GM12892 (cell line): ENCODE results near the gene CNTNAP3B. TPM values are rescaled to one million over a fixed set of nuclear protein-coding genes. Genes with fewer than 3 reads are reported as not detected.
"Not testable (repeated sequence)": the region's sequence is repeated elsewhere in the genome, so short reads cannot be mapped to it uniquely, and the experiment has no call there.

Experiments used
- DNase-seq: peaks from one replicate; pipeline ENCODE4 v3.0.0; 2011; ENCODE audit not compliant: insufficient read length
- FAIRE-seq: peaks from 2 replicates; lab custom pipeline; 2011; peaks lifted over from hg19 to GRCh38; lab: Jason Lieb, UNC
- polyA plus RNA-seq: library from polyadenylated mRNA; unstranded; fragments of >200 nt; gene quantifications from one replicate; pipeline ENCODE4 v1.2.1, GENCODE V29; 2012; ENCODE audit warnings: missing spikeins, inconsistent platforms; ENCODE audit not compliant: missing spikeins

Gene CNTNAP3B
- 0.04 TPM for polyA plus RNA-seq

DNA sequence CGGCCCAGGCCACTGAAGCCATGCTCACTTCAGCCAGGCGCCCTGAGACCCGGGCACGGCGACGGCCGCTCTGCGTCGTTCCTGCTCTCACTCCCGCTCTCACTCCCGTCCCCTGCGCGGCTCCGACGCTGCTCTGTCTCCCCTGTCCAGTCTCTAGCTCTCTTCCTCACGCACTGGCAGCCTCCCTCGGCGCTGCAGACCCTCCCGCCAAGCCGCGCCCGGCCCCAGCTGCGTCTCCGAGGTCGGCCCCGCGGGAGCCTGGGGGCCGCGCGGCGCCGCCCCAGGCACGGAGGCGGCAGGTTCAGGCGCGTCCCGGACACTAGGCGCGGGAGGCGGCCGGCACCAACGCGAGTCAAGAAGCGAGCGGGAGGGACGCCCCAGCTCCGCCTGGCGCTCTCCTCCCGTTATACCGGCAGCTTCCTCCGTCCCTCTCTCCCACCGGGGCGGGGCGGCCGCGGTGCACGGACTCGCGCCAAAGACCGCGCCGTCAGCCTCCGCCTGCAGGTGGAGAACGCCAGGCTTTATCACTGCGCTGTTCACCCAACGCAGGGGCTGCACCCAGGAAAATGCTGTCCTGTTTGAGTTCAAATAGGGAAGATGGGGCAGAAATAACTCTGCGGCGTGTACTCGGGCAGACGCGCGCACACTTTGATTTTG lies at the start of gene CNTNAP3B:
Gene CNTNAP3B, minus strand, starts transcription at position 354 of the 657 bp plus-strand sequence. Its CDS starts 332 bp downstream, at position 22.
- not testable (repeated sequence) for FAIRE-seq, DNase-seq

DNA sequence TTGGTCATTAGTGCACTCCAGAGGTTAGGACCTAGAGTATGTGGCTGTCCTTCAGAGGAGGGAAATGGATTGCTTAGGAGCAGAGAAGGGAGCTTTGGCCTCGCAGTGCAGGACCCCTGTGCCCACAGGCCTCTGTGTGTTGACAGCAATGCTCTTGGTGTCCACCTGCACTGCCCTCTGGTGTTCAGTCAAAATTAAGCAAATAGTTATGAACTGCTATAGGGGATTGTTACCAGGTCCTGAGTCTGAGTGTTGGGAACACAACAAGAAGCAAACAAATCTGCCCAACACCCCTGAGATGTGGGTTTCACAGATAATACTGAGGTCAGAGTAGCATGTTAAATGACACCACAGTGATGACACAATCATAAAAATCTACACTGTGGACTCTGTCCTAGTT lies 31.1 kb upstream of the CNTNAP3B start:
- FAIRE-seq, DNase-seq: not testable (repeated sequence)

DNA sequence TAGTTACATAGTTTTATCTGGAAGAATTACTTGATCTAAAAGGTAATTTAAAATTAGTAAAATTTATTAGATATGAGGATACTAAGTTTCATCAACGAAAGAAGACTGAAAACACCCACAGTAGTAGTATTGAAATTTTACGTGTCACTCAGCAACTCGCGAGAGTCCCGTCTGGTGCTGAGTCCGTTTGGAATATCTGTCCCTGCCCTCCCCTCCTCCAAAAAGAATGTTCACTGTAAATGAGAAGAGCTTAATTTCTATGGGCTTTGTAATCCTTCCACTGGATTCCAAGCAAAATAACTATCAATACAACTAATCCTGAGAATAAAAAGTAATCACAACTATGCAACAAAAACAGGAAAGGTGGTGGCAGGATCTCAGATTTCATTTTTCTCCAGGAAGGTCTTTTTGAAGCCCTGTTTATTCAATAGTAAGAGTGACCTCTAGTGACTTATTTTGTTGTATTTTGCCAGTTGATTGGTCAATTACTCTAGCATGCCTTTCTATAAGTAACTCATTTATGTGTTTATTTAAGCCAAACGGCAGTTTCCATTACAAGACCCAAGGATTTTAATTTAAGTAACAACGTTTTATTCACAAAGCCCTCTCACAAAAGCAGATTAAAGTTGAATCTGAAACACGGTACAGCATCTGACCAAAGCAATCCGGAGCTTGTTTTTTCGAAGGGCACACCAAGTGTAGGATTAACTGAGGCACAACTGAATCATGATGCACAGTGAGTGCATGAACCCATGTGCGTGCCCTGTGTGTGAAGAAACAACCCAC lies 2.0 kb downstream of the CNTNAP3B start:
- not testable (repeated sequence) for FAIRE-seq, DNase-seq

DNA sequence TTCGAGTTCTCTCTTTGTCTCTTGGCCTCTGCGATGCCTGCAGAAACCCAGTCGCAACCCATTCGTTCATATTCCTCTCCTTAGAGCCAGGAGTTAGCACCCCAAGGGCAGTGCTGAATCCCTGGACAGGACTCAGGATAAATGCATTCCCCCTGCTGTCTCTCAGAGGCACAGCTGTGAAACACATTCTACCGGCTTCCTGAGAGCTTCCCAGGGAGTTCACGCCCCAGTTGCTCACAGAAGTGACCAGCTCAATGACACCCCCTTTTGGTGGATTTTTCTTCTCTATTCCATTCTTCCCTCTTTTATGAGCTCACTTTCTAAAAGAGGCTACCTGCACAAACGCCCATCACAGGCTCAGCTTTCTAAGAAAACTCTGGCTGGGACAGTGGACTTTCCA lies 8.2 kb downstream of the CNTNAP3B start:
- not testable (repeated sequence) for FAIRE-seq, DNase-seq

DNA sequence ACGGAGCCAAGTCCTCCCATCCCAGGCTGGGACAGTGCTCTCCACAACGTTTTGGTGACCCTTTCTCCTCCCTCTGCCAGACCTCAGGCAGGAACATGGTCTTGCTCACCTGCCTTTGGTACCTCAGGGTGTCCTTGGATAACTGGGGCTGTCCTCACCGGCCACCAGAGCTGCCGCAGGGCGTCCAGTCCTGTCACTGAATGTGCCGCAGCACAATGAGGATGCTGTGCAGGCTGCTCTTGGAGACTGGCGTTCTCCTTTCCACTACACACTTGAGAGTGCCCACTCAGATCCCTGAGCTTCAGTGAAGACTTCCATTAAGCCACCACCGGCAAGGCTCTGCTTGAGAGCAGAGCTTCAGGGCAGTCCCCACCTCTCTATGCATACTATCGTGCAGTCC lies 33.3 kb downstream of the CNTNAP3B start:
- not testable (repeated sequence) for FAIRE-seq, DNase-seq

DNA sequence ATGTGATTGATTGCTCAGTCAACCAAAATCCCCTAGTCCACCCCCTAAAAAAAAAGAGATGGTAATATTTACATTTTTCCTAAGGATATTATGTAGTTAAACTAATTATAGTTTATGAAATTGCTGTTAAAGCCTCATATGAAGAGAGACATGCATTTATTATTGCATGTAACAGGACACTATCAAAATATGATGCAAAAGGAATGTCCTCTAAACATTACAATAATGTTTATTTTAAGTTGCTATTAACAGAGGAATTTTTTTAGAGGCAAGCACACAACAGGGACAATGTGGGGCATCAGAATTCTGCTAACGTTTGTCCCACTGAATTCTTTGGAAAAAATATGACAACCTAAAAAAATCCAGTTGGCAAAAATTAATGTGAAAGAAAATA lies 44.7 kb downstream of the CNTNAP3B start:
- DNase-seq, FAIRE-seq: not testable (repeated sequence)

DNA sequence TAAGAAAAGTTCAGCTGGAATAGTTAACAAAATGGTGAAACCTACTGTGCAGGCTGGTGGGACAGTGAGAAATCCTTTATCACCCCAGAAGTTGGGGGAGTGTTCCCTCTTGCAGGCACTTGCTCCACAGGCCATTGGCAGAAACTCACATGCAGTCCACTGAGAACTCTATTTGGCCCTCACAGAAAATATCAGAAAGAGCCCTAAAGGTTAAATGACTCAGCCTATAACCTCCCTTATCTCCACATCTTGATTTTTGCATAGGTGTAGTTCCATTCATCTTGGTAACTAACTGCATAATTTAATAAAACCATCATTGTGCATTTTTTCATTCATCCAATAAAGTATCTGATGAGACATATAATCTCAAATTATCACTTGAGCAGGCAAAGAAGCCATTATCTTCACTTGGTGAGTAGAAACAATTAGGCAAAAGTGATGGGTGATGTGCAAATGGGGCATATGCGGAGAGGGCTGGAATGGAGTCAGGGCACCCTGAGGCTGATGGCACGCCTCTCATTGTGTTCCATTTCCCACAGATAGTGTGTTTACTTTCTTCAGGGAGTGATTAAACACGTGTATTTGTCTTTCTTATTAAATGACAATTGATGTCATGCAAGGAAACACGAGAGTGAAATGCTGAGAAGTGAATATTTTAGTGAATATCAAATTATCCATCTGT lies 45.2 kb downstream of the CNTNAP3B start:
- not testable (repeated sequence) for FAIRE-seq, DNase-seq

DNA sequence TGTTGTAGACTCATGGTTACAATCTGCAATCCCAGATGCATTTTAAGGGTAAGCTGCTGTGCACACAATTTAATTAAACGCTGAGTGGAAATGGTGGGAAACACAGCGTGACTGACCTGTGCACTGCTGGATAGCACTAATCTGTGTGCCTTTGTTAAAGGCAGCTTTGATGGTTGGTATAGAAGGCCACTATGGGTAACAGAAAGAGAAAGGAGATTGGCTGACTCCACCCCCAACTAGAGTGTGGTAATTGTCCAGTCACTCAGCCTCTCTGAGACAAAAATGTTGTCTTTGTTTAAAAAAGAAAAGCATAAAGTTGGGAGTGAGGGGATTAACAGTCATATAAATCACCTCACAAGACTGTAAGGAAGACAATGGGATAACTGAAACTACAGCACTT lies 48.9 kb downstream of the CNTNAP3B start:
- DNase-seq = not testable (repeated sequence)

DNA sequence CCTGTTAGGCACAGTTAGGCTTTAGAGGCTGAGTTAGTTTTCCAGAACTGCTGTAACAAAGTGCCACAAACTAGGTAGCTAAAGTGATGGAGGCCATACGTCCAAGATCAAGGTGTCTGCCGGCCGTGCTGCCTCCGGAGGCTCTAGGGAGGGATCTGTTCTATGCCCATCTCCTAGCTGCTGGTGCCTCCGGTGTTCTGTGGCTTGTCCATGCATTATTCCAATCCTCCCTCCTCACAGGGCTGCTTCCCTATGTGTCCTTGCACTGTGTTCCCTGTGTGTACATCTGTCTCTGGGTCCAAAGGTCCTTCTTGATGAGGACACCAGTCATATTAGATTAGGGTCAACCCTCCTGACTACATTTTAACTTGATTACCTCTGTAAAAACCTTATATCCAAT lies 54.4 kb downstream of the CNTNAP3B start:
- not testable (repeated sequence) for DNase-seq, FAIRE-seq

More for the DNA sequence above, 48.9 kb downstream of the CNTNAP3B start:
- FAIRE-seq = not testable (repeated sequence)

DNA sequence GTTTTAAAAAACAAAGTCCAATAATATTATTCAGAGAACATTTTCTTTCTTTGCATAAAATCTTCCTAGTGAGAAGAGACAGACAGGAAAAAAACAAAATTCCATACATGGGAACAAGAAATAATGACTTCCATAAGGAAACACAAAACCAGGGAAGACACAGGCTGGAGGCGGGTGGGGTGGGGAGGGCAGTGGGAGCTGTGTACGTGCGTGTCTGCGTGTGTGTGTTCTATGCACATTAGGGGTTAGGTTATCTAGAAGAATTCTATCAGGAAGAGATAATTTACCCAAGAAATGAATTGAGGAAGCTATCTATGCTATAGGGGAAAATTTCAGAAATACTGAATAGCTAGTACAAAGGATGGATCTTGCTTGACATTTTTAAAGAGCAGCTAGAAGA lies 58.2 kb downstream of the CNTNAP3B start:
- DNase-seq, FAIRE-seq: not testable (repeated sequence)

DNA sequence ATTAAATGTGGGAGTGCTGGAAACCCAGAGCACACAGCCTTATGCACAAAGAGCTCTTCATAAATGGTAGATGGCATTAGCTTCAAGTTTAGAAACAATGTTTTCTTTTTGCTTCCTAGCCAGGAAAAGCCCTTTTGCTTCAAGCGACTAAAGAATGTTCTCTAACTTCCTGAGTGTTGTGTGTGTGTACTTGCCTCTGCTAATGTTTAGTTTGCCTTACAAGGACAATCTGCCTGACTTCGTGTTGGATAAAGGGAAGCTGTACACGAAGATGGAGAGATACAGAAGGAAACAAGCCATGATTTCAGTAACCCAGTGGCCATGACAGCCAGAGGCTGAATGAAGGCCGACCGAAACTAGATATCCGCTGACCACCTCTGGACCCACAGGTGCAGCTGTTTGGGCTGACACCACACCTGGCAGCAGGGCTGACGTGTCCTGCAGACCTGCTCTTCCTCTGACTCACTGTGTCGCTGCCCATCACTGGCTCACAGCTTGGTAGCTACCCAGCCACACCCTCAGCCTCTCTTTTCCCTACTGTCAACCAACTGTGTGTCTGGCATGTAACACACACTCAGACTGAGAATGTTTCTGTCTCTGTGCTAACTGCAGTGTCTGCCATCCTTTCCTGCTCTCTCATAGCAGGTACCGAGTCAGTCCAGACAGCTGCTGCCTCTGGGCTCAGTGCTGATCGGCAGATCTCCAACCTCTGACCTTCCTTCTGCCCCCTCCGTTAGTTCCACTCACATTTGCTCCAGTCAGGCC lies 59.0 kb downstream of the CNTNAP3B start:
- not testable (repeated sequence) for FAIRE-seq, DNase-seq

DNA sequence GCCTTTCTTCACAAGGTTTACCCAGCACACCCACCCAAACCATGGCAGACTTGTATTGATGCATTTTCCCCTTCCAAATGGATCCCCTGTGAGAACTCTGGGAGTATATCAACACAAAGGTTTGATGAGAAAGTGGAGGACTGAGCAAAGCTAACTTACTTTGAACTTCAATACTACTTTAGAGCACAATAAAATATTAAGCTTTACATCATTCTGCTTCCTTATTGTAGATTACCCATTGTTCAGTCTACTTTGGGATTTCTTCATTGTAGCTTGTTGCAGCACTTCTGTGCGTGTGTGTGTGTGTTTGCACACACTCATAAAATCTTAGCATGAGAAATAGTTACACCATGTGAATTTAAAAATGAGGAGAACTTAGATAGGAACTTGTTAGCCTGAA lies 75.4 kb downstream of the CNTNAP3B start:
- not testable (repeated sequence) for DNase-seq, FAIRE-seq

DNA sequence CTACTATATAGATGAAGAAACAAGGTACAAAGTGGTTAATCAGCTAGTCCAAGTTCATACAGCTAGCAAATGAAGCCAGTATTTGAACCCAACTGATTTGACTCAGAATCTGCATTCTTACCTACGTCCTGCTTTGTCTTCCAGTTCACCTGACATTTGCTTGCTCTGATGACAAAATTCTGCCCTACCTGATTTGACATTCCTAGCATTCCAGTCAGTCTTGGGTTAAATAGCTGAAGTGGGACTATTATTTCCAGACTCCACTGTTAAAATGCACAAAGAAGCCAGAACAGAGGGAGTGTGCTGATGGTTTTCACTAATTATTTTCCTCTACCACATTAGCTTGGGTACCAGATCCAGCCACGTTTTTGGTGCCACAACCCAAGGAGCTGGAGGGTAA lies 78.5 kb downstream of the CNTNAP3B start:
- FAIRE-seq, DNase-seq: not testable (repeated sequence)

DNA sequence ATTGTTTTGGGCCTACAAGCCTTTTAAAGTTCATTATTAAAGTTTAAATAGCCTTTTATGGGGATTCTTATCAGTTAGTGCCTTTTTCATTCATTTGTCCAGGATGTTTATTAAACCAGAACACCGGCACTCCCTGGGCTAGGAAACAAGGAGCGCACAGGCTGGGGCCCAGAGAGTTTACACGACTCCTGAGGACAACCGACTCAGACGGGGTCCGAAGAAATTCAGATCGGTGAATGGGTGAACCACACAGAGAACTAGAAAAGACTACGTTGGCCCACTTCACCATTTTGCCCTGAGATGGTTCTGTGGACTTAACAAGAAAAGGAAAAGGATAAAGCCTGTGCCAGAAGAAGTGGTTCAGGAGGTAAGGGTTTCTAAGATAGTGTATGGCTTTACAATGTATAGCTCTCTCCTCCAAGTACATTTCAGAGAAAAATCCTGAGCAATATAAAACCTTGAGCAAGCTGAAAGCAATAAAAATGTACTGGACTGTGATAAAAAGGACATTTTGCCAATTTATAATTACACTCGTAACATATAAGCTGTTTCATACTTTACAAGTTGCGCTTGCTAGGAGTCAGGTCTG lies 84.7 kb downstream of the CNTNAP3B start:
- DNase-seq, FAIRE-seq: not testable (repeated sequence)

DNA sequence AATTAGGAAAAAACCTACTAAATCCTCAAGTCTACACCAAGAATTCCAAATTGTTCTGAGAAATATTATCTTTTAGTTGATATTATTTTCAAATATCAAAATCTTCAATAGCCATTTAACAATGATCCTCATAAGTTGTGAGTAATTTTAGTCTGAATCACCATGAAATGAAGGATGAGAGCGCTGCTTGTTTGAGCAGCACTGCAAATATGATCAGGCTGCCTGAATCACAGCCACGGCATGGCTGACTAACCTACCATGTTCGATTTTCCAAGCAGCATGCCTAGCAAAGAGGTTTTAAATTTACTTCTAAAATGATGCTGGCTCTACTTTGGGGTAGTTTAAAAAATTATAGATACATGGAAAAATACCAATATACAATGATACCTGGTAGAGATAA lies 95.7 kb downstream of the CNTNAP3B start:
- not testable (repeated sequence) for DNase-seq, FAIRE-seq

DNA sequence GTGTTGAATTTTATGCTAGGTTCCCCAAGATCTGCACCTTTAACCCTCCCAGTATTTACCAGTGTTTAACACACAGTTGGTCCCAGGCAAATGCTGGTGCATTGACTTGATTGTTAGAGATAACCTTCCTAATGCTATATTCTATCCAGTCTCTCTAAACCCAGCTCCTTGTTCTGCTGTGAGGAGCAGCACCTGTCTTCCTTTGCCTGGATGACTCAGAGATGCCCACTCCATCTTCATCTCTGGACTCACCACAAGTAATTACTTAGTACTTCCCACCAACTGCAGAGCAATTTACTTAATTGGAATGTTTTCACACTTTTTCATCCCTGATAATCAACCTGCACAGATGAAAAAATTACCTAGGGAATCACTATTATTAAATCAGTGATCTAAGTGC lies 108.6 kb downstream of the CNTNAP3B start:
- not testable (repeated sequence) for DNase-seq, FAIRE-seq

DNA sequence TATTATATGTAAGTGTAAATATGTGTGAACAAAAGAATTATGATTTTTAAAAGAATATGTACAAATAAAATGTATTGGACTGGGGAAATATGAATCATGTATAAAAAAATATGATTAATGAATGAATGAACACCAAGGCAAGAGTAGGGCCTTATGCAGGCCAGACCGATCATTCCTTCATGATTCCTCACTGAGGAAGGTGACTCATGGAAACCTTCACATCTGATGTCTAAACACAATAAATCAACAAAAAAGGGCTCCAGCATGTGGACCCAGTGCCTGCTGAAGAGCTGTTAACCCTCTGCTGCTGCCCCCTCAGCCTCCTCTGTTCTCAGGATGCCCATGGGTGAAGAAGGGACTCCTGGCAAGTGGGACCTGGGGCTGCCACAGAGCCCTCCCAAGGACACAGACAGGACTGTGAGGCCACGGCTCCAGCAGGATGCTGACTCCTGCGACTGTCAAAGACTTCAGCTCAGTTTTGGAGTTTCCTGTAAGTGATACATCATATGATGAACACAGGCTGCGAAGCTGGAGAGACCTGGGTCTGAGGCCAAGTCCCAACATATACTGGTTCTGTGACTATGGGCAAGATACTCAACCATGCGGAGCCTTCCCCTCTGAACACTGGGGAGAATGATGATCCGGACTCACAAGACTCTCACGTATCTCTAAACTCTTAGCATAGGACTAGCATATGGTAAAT lies 110.9 kb downstream of the CNTNAP3B start:
- FAIRE-seq, DNase-seq: not testable (repeated sequence)

DNA sequence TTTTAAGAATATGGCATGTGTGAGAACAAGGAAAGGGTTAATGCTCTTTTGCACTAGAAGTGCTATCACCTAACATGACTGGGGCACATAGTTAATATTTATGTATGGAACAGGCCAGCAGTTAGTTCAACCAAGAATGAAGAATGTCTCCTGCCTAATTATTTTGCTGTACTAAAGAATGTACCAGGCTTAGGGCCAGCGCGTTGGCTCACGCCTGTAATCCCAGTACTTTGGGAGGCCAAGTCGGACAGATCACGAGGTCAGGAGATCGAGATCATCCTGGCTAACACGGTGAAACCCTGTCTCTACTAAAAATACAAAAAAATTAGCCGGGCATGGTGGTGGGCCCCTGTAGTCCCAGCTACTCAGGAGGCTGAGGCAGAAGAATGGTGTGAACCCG lies 114.9 kb downstream of the CNTNAP3B start:
- FAIRE-seq, DNase-seq: not testable (repeated sequence)
